GM18526 (cell line): ENCODE measurements around the gene CD300LD.

ENCODE experiments used
- POLR2A ChIP-seq: IDR thresholded peaks from 3 replicates; pipeline ENCODE4 v1.6.1; 2011; ENCODE audit not compliant: insufficient read length; ENCODE audit errors: extremely low read depth

CD300LD gene

GRCh38 chr17:74616696-74617095 lies 24.6 kb upstream of the CD300LD start:
- TF ChIP-seq POLR2A: no peak

- no peak for TF ChIP-seq POLR2A
Measured at GRCh38 chr17:74612046-74612445, 20.0 kb upstream of the CD300LD start.

GRCh38 chr17:74610108-74610507 lies 18.0 kb upstream of the CD300LD start:
- no peak for TF ChIP-seq POLR2A

GRCh38 chr17:74608511-74608910 lies 16.4 kb upstream of the CD300LD start:
- TF ChIP-seq POLR2A: no peak

GRCh38 chr17:74607221-74607620 lies 15.1 kb upstream of the CD300LD start:
- TF ChIP-seq POLR2A: no peak

- TF ChIP-seq POLR2A: no peak
Measured at GRCh38 chr17:74606050-74606449, 14.0 kb upstream of the CD300LD start.

- TF ChIP-seq POLR2A: no peak
Measured at GRCh38 chr17:74605361-74605760, 13.3 kb upstream of the CD300LD start.

GRCh38 chr17:74604761-74605160 lies 12.7 kb upstream of the CD300LD start:
- no peak for TF ChIP-seq POLR2A

GRCh38 chr17:74604200-74604599 lies 12.1 kb upstream of the CD300LD start:
- no peak for TF ChIP-seq POLR2A

- TF ChIP-seq POLR2A: no peak
Measured at GRCh38 chr17:74603746-74604145, 11.7 kb upstream of the CD300LD start.

- TF ChIP-seq POLR2A: no peak
Measured at GRCh38 chr17:74603037-74603635, 11.1 kb upstream of the CD300LD start.

GRCh38 chr17:74601944-74602572 lies 10.0 kb upstream of the CD300LD start:
- no peak for TF ChIP-seq POLR2A

- no peak for TF ChIP-seq POLR2A
Measured at GRCh38 chr17:74599448-74599939, 7.4 kb upstream of the CD300LD start.

GRCh38 chr17:74599023-74599399 lies 6.9 kb upstream of the CD300LD start:
- no peak for TF ChIP-seq POLR2A

GRCh38 chr17:74598346-74599022 lies 6.4 kb upstream of the CD300LD start:
- no peak for TF ChIP-seq POLR2A

GRCh38 chr17:74597069-74597790 lies 5.1 kb upstream of the CD300LD start:
- no peak for TF ChIP-seq POLR2A
